Endodermal cell (in vitro differentiated cells): ENCODE data around the gene MEI4. TPM values are rescaled to one million over a fixed set of nuclear protein-coding genes. Genes with fewer than 3 reads are reported as not detected.

Source experiments
- DNase-seq: peaks from one replicate; pipeline ENCODE4 v3.0.0-alpha.2; 2017
- H3K27ac ChIP-seq: 2 replicates; pipeline ENCODE4 v1.5.1; 2013; ENCODE audit warnings: mild to moderate bottlenecking, low read depth, low read length, moderate library complexity
- H3K27me3 ChIP-seq: 2 replicates; pipeline ENCODE4 v1.6.1; 2013; ENCODE audit warnings: mild to moderate bottlenecking, low read length, moderate library complexity; ENCODE audit not compliant: insufficient read depth, control insufficient read depth, poor library complexity, severe bottlenecking
- H3K36me3 ChIP-seq: 2 replicates; pipeline ENCODE4 v1.7.0; 2013; ENCODE audit warnings: mild to moderate bottlenecking, low read length, moderate library complexity; ENCODE audit not compliant: control insufficient read depth, insufficient read depth
- H3K4me1 ChIP-seq: one replicate; pipeline ENCODE4 v1.7.0; 2013; ENCODE audit warnings: low read length; ENCODE audit not compliant: control insufficient read depth, insufficient read depth
- H3K4me3 ChIP-seq: 2 replicates; pipeline ENCODE4 v1.5.1; 2013; ENCODE audit warnings: mild to moderate bottlenecking, low read length, moderate library complexity
- H3K9ac ChIP-seq: 2 replicates; pipeline ENCODE4 v1.6.1; 2013; ENCODE audit warnings: mild to moderate bottlenecking, low read length, moderate library complexity; ENCODE audit not compliant: poor library complexity, severe bottlenecking; ENCODE audit errors: extremely low read depth
- H3K9me3 ChIP-seq: 2 replicates; pipeline ENCODE4 v1.6.1; 2013; ENCODE audit warnings: mild to moderate bottlenecking, low read length, moderate library complexity; ENCODE audit not compliant: control insufficient read depth
- H3K27ac Mint-ChIP-seq: 2 replicates; pipeline ENCODE4 v1.8.0; 2020; ENCODE audit warnings: mixed read lengths
- H3K27me3 Mint-ChIP-seq: 2 replicates; pipeline ENCODE4 v1.8.0; 2021; ENCODE audit warnings: mild to moderate bottlenecking, mixed read lengths; ENCODE audit not compliant: insufficient read depth
- H3K36me3 Mint-ChIP-seq: 2 replicates; pipeline ENCODE4 v1.8.0; 2020; ENCODE audit warnings: low read depth, mixed read lengths
- H3K4me1 Mint-ChIP-seq: 2 replicates; pipeline ENCODE4 v1.8.0; 2020; ENCODE audit warnings: mixed read lengths
- H3K4me3 Mint-ChIP-seq: 2 replicates; pipeline ENCODE4 v1.8.0; 2020; ENCODE audit warnings: mild to moderate bottlenecking, moderate library complexity, mixed read lengths
- H3K9me3 Mint-ChIP-seq: 2 replicates; pipeline ENCODE4 v1.8.0; 2020; ENCODE audit warnings: mild to moderate bottlenecking, mixed read lengths
- WGBS, 2 experiments: methylation state at CpG; one replicate each; pipeline versions ENCODE4 v1.1.5 to v1.1.7; 2013; ENCODE audit warnings: missing lambda C conversion rate in 2 of 2, mixed read lengths in 1 of 2; ENCODE audit not compliant: insufficient coverage in 1 of 2, insufficient read length in 1 of 2; 5-methylcytosine and 5-hydroxymethylcytosine counted together
- total RNA-seq, 2 donors: library from RNA; stranded (reverse); fragmentation: NEBNext Ultra II Directional in 1 of 2; extraction: Animal tissue kit (Norgen Biotek cat#: 25700) in 1 of 2; gene quantifications; 2 replicates in 1 of 2; 3 replicates in 1 of 2; pipeline ENCODE4 v1.2.1, GENCODE V29; 2021
- TF ChIP-seq, protein P1 (sequence below): fragments of 200-600 bp; sonication (generic); conservative IDR thresholded peaks from 2 replicates; pipeline ENCODE4 v1.5.0; 2021; ENCODE audit warnings: antibody characterized with exemption, mild to moderate bottlenecking

Gene MEI4
- total RNA-seq, 2 donors from 2014 or later: 0.62 to 0.84 TPM

DNA sequence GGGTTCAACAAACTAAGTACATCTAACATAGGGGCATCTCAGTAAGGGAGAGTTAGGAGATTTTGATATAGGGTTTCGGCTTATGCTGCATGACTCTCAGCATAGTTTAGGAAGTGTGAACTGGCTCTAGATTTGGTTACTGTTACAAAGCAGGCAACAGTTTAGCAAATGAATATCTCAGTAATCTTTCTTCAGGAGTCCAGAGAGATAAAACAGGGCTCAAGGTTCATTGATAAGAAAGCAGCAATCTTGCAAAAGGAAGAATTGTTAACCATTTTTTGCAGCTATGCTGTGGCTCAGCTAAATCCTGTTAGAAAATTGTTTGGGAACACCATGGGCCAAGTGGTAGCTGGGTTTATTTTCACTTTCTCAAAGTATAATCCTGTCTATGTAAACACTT is 161.3 kb downstream of the MEI4 start:
- Mint-ChIP-seq H3K4me3 (no peak overlapping the region), H3K9me3 (no peaks in the 10 kb centered on the region), H3K27ac (no peak overlapping the region), H3K36me3 (no peaks in the 10 kb centered on the region), H3K27me3 (peaks cover 10% of the 10 kb centered on the region), H3K4me1 (peaks cover 41% of the 10 kb centered on the region)
- TF ChIP-seq, protein P1, sequence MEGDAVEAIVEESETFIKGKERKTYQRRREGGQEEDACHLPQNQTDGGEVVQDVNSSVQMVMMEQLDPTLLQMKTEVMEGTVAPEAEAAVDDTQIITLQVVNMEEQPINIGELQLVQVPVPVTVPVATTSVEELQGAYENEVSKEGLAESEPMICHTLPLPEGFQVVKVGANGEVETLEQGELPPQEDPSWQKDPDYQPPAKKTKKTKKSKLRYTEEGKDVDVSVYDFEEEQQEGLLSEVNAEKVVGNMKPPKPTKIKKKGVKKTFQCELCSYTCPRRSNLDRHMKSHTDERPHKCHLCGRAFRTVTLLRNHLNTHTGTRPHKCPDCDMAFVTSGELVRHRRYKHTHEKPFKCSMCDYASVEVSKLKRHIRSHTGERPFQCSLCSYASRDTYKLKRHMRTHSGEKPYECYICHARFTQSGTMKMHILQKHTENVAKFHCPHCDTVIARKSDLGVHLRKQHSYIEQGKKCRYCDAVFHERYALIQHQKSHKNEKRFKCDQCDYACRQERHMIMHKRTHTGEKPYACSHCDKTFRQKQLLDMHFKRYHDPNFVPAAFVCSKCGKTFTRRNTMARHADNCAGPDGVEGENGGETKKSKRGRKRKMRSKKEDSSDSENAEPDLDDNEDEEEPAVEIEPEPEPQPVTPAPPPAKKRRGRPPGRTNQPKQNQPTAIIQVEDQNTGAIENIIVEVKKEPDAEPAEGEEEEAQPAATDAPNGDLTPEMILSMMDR: no peak
- Histone ChIP-seq H3K9me3 (no peaks in the 10 kb centered on the region), H3K27ac (no peak overlapping the region), H3K4me1 (peaks cover 6% of the 10 kb centered on the region), H3K4me3 (no peak overlapping the region), H3K27me3 (no peaks in the 10 kb centered on the region), H3K9ac (no peak overlapping the region), H3K36me3 (no peaks in the 10 kb centered on the region)
- WGBS, 2 experiments: 81% methylated on average over 1 of the region's 1 CpG; no CpG with 5 or more reads in 1 of the 2 experiments
- DNase-seq: no peak

DNA sequence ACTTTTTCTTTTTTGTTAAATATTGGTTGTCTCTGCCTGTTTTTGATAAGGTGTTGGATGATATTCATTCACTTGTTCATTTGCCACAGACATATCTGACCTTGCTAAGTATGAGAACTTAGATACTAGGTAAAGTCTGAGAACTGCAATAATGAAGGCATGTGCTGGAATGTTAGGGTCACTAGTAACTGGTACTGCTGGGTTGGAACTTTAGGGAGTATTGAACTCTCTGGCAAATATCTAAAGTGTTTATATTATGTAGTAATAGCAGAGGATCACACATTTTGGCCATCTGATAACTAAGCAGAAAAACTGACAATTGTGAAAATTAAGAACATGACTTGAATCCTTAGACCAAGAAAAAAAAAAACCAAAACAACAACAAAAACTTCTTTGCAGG is 162.7 kb downstream of the MEI4 start:
- Histone ChIP-seq H3K4me3 (no peak overlapping the region), H3K27me3 (no peaks in the 10 kb centered on the region), H3K9me3 (no peaks in the 10 kb centered on the region), H3K9ac (no peak overlapping the region), H3K36me3 (no peaks in the 10 kb centered on the region), H3K4me1 (peaks cover 6% of the 10 kb centered on the region), H3K27ac (no peak overlapping the region)
- Mint-ChIP-seq H3K4me1 (peaks cover 32% of the 10 kb centered on the region), H3K9me3 (no peaks in the 10 kb centered on the region), H3K27ac (no peak overlapping the region), H3K4me3 (no peak overlapping the region), H3K27me3 (peaks cover 9% of the 10 kb centered on the region), H3K36me3 (no peaks in the 10 kb centered on the region)
- DNase-seq: no peak
- TF ChIP-seq, protein P1: no peak

DNA sequence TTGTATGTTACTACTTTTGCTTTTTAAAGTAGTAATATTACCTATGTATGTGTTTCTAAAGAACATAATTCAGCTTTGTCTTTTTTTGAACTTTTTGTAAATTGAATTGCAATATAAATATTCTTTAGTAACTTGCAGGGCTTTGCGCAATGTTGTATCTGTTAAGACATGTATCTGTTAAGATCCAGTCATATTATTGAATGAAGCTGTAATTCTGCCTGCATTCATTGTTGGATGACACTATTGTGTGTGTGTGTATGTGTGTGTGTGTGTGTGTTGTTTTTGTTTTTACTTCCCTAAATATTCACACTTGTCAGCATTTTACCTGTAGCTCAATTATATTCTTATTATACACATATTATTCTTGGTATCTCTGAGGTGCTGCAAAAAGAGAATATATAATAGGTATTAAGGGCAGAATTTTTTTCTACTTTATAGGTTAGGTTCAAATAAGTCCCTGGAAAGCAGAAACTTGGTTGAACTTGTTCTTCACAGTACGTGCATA is 164.0 kb downstream of the MEI4 start:
- Histone ChIP-seq H3K27me3 (no peaks in the 10 kb centered on the region), H3K4me1 (peaks cover 6% of the 10 kb centered on the region), H3K9me3 (no peaks in the 10 kb centered on the region), H3K4me3 (no peak overlapping the region), H3K9ac (no peak overlapping the region), H3K27ac (no peak overlapping the region), H3K36me3 (no peaks in the 10 kb centered on the region)
- H3K4me1 Mint-ChIP-seq: peaks cover 32% of the 10 kb centered on the region
- no peaks in the 10 kb centered on the region for H3K9me3 Mint-ChIP-seq
- H3K27me3 Mint-ChIP-seq: peaks cover 9% of the 10 kb centered on the region
- no peak overlapping the region for H3K27ac Mint-ChIP-seq
- H3K4me3 Mint-ChIP-seq: no peak overlapping the region
- no peak for DNase-seq
- 94% methylated on average over 2 of the region's 2 CpGs; no CpG with 5 or more reads in 1 of the 2 experiments for WGBS, 2 experiments
- no peaks in the 10 kb centered on the region for H3K36me3 Mint-ChIP-seq
- TF ChIP-seq, protein P1: no peak
